ENCODE measurements around the gene EXT2.
A peak's percentile ranks its signal among the peaks of the same experiment; 100 is the strongest.

Gene EXT2

GRCh38 chr11:44095506-44096359 lies at the start of gene EXT2:
Gene EXT2, plus strand, starts transcription at chr11:44095678. Its CDS starts 12,035 bp downstream, at chr11:44107713.
- Histone ChIP-seq H2AFZ (ENCODE audit: low read depth, low read length) (peak within 1 kb of the TSS; percentile 82), H3K36me3 (ENCODE audit: insufficient read depth, low read length) (peaks cover 7% of the 10 kb centered on the region), H3K9me3 (ENCODE audit: low read length) (no peaks in the 10 kb centered on the region), H3K4me3 (ENCODE audit: low read length) (peak within 1 kb of the TSS; percentile 55), H3K27me3 (ENCODE audit: insufficient read depth, low read length) (peaks cover 11% of the 10 kb centered on the region), H3K4me1 (ENCODE audit: insufficient read depth, low read length) (peaks cover 11% of the 10 kb centered on the region)

GRCh38 chr11:44046182-44046581 lies 49.3 kb upstream of the EXT2 start:
- no peaks in the 10 kb centered on the region for H3K36me3 ChIP-seq (ENCODE audit: insufficient read depth, low read length)
- H3K27me3 ChIP-seq (ENCODE audit: insufficient read depth, low read length), result peaks cover 11% of the 10 kb centered on the region
- H2AFZ ChIP-seq (ENCODE audit: low read depth, low read length), result no peak overlapping the region

GRCh38 chr11:44047298-44047697 lies 48.2 kb upstream of the EXT2 start:
- no peak overlapping the region for H2AFZ ChIP-seq (ENCODE audit: low read depth, low read length)
- H3K4me1 ChIP-seq (ENCODE audit: insufficient read depth, low read length), result no peaks in the 10 kb centered on the region
- H3K9me3 ChIP-seq (ENCODE audit: low read length), result no peaks in the 10 kb centered on the region
- no peaks in the 10 kb centered on the region for H3K36me3 ChIP-seq (ENCODE audit: insufficient read depth, low read length)
- no peak overlapping the region for H3K4me3 ChIP-seq (ENCODE audit: low read length)
- H3K27me3 ChIP-seq (ENCODE audit: insufficient read depth, low read length), result peaks cover 11% of the 10 kb centered on the region

More at GRCh38 chr11:44046182-44046581, 49.3 kb upstream of the EXT2 start:
- Histone ChIP-seq H3K4me1 (ENCODE audit: insufficient read depth, low read length) (no peaks in the 10 kb centered on the region), H3K9me3 (ENCODE audit: low read length) (no peaks in the 10 kb centered on the region), H3K4me3 (ENCODE audit: low read length) (no peak overlapping the region)

- H2AFZ ChIP-seq (ENCODE audit: low read depth, low read length), result no peak within 1 kb of the TSS
- H3K4me1 ChIP-seq (ENCODE audit: insufficient read depth, low read length), result no peaks in the 10 kb centered on the region
- peaks cover 11% of the 10 kb centered on the region for H3K27me3 ChIP-seq (ENCODE audit: insufficient read depth, low read length)
- no peak within 1 kb of the TSS for H3K4me3 ChIP-seq (ENCODE audit: low read length)
- no peaks in the 10 kb centered on the region for H3K36me3 ChIP-seq (ENCODE audit: insufficient read depth, low read length)
- H3K9me3 ChIP-seq (ENCODE audit: low read length), result no peaks in the 10 kb centered on the region
Measured at GRCh38 chr11:44047931-44048431, 47.5 kb upstream of the EXT2 start, which contains the start of gene ACCSL. Gene ACCSL, plus strand, starts transcription at chr11:44047981. Its CDS starts 56 bp downstream, at chr11:44048037.

- Histone ChIP-seq H3K36me3 (ENCODE audit: insufficient read depth, low read length) (no peaks in the 10 kb centered on the region), H3K4me3 (ENCODE audit: low read length) (no peak overlapping the region), H2AFZ (ENCODE audit: low read depth, low read length) (no peak overlapping the region), H3K4me1 (ENCODE audit: insufficient read depth, low read length) (no peaks in the 10 kb centered on the region), H3K27me3 (ENCODE audit: insufficient read depth, low read length) (peaks cover 11% of the 10 kb centered on the region), H3K9me3 (ENCODE audit: low read length) (no peaks in the 10 kb centered on the region)
Measured at GRCh38 chr11:44049832-44050231, 45.6 kb upstream of the EXT2 start.

- no peaks in the 10 kb centered on the region for H3K4me1 ChIP-seq (ENCODE audit: insufficient read depth, low read length)
- H3K36me3 ChIP-seq (ENCODE audit: insufficient read depth, low read length), result no peaks in the 10 kb centered on the region
- H3K4me3 ChIP-seq (ENCODE audit: low read length), result no peak overlapping the region
- H2AFZ ChIP-seq (ENCODE audit: low read depth, low read length), result no peak overlapping the region
- H3K9me3 ChIP-seq (ENCODE audit: low read length), result no peaks in the 10 kb centered on the region
- H3K27me3 ChIP-seq (ENCODE audit: insufficient read depth, low read length), result peaks cover 3% of the 10 kb centered on the region
Measured at GRCh38 chr11:44051171-44051570, 44.3 kb upstream of the EXT2 start.

GRCh38 chr11:44057340-44057739 lies 38.1 kb upstream of the EXT2 start:
- peaks cover 15% of the 10 kb centered on the region for H3K27me3 ChIP-seq (ENCODE audit: insufficient read depth, low read length)
- no peak overlapping the region for H2AFZ ChIP-seq (ENCODE audit: low read depth, low read length)
- no peak overlapping the region for H3K4me3 ChIP-seq (ENCODE audit: low read length)
- no peaks in the 10 kb centered on the region for H3K36me3 ChIP-seq (ENCODE audit: insufficient read depth, low read length)
- no peaks in the 10 kb centered on the region for H3K4me1 ChIP-seq (ENCODE audit: insufficient read depth, low read length)
- no peaks in the 10 kb centered on the region for H3K9me3 ChIP-seq (ENCODE audit: low read length)

GRCh38 chr11:44058275-44058674 lies 37.2 kb upstream of the EXT2 start:
- Histone ChIP-seq H2AFZ (ENCODE audit: low read depth, low read length) (no peak overlapping the region), H3K4me3 (ENCODE audit: low read length) (no peak overlapping the region), H3K27me3 (ENCODE audit: insufficient read depth, low read length) (peaks cover 20% of the 10 kb centered on the region), H3K4me1 (ENCODE audit: insufficient read depth, low read length) (no peaks in the 10 kb centered on the region), H3K36me3 (ENCODE audit: insufficient read depth, low read length) (no peaks in the 10 kb centered on the region), H3K9me3 (ENCODE audit: low read length) (no peaks in the 10 kb centered on the region)

- no peak overlapping the region for H3K4me3 ChIP-seq (ENCODE audit: low read length)
- H2AFZ ChIP-seq (ENCODE audit: low read depth, low read length), result no peak overlapping the region
- peaks cover 5% of the 10 kb centered on the region for H3K9me3 ChIP-seq (ENCODE audit: low read length)
- H3K27me3 ChIP-seq (ENCODE audit: insufficient read depth, low read length), result peaks cover 46% of the 10 kb centered on the region
- H3K4me1 ChIP-seq (ENCODE audit: insufficient read depth, low read length), result peaks cover 4% of the 10 kb centered on the region
- no peaks in the 10 kb centered on the region for H3K36me3 ChIP-seq (ENCODE audit: insufficient read depth, low read length)
Measured at GRCh38 chr11:44065161-44065661, 30.3 kb upstream of the EXT2 start.

- Histone ChIP-seq H2AFZ (ENCODE audit: low read depth, low read length) (no peak within 1 kb of the TSS), H3K9me3 (ENCODE audit: low read length) (peaks cover 5% of the 10 kb centered on the region), H3K36me3 (ENCODE audit: insufficient read depth, low read length) (no peaks in the 10 kb centered on the region), H3K4me3 (ENCODE audit: low read length) (no peak within 1 kb of the TSS), H3K27me3 (ENCODE audit: insufficient read depth, low read length) (peaks cover 44% of the 10 kb centered on the region), H3K4me1 (ENCODE audit: insufficient read depth, low read length) (peaks cover 4% of the 10 kb centered on the region)
Measured at GRCh38 chr11:44065841-44066731, 29.4 kb upstream of the EXT2 start, which contains the start of gene ACCS. Gene ACCS, plus strand, starts transcription at chr11:44066270. Its CDS starts 1,358 bp downstream, at chr11:44067628.

GRCh38 chr11:44066732-44067141 lies 28.7 kb upstream of the EXT2 start:
- Histone ChIP-seq H2AFZ (ENCODE audit: low read depth, low read length) (no peak overlapping the region), H3K27me3 (ENCODE audit: insufficient read depth, low read length) (peaks cover 40% of the 10 kb centered on the region), H3K4me1 (ENCODE audit: insufficient read depth, low read length) (peaks cover 4% of the 10 kb centered on the region), H3K9me3 (ENCODE audit: low read length) (peaks cover 5% of the 10 kb centered on the region), H3K36me3 (ENCODE audit: insufficient read depth, low read length) (no peaks in the 10 kb centered on the region), H3K4me3 (ENCODE audit: low read length) (no peak overlapping the region)

GRCh38 chr11:44067266-44067665 lies 28.2 kb upstream of the EXT2 start:
- Histone ChIP-seq H3K9me3 (ENCODE audit: low read length) (peaks cover 5% of the 10 kb centered on the region), H2AFZ (ENCODE audit: low read depth, low read length) (no peak overlapping the region), H3K4me3 (ENCODE audit: low read length) (no peak overlapping the region), H3K27me3 (ENCODE audit: insufficient read depth, low read length) (peaks cover 37% of the 10 kb centered on the region), H3K36me3 (ENCODE audit: insufficient read depth, low read length) (no peaks in the 10 kb centered on the region), H3K4me1 (ENCODE audit: insufficient read depth, low read length) (peaks cover 4% of the 10 kb centered on the region)

Measured in neuron (in vitro differentiated cells).